Kidney epithelial cell (primary cell): ENCODE data around the gene SCAF8. TPM values are rescaled to one million over a fixed set of nuclear protein-coding genes. Genes with fewer than 3 reads are reported as not detected.
"Not testable (repeated sequence)": the region's sequence is repeated elsewhere in the genome, so short reads cannot be mapped to it uniquely, and the experiment has no call there.

Experiments used
- DNase-seq: peaks from one replicate; pipeline ENCODE4 v3.0.0-alpha.2; 2010; ENCODE audit warnings: low read depth
- H3K27me3 ChIP-seq: 2 replicates; pipeline ENCODE4 v1.6.0; 2011; ENCODE audit warnings: low read length; ENCODE audit not compliant: control insufficient read depth, insufficient read depth
- H3K36me3 ChIP-seq: 2 replicates; pipeline ENCODE4 v1.5.1; 2011; ENCODE audit warnings: low read length; ENCODE audit not compliant: control insufficient read depth, insufficient read depth
- H3K4me3 ChIP-seq: 2 replicates; pipeline ENCODE4 v1.5.1; 2011; ENCODE audit warnings: low read depth, mild to moderate bottlenecking, control low read depth, low read length
- total RNA-seq: library from RNA; depleted of rRNA; stranded (reverse); fragments of >200 nt; gene quantifications from 2 replicates; pipeline ENCODE4 v1.2.3, GENCODE V29; 2015
- TF ChIP-seq, protein P1 (sequence below): IDR thresholded peaks from 2 replicates; pipeline ENCODE4 v1.5.1; 2011; ENCODE audit warnings: mild to moderate bottlenecking, moderate library complexity, low read length, control low read depth, inconsistent platforms; ENCODE audit not compliant: insufficient read depth, poor library complexity, severe bottlenecking

SCAF8 gene
- total RNA-seq, 1 donor from 2014 or later: 40.9 TPM

DNA sequence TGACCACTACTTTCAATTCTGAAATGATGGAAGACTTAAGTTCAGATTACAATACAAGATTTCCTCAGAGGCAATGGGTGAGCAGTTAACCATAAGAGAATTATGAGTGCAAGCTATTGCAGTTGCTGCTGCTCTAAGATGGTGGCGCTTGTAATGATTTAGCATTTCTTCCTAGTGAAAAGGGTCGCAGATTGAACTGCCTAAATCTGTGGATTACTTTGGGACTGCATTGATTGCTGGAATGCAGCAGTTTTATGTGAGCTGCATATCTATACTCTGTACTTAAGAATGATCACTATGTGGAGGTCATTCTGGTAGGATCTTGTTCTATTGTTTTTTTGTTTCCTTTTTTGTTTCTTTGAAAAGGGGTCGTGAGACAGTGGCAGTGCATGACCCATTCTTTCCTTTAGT, 5.3 kb downstream of the SCAF8 start:
- no peak for DNase-seq
- TF ChIP-seq, protein P1, sequence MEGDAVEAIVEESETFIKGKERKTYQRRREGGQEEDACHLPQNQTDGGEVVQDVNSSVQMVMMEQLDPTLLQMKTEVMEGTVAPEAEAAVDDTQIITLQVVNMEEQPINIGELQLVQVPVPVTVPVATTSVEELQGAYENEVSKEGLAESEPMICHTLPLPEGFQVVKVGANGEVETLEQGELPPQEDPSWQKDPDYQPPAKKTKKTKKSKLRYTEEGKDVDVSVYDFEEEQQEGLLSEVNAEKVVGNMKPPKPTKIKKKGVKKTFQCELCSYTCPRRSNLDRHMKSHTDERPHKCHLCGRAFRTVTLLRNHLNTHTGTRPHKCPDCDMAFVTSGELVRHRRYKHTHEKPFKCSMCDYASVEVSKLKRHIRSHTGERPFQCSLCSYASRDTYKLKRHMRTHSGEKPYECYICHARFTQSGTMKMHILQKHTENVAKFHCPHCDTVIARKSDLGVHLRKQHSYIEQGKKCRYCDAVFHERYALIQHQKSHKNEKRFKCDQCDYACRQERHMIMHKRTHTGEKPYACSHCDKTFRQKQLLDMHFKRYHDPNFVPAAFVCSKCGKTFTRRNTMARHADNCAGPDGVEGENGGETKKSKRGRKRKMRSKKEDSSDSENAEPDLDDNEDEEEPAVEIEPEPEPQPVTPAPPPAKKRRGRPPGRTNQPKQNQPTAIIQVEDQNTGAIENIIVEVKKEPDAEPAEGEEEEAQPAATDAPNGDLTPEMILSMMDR: no peak
- Histone ChIP-seq H3K36me3 (no peaks in the 10 kb centered on the region), H3K27me3 (no peaks in the 10 kb centered on the region), H3K4me3 (no peak overlapping the region)

- Histone ChIP-seq H3K36me3 (no peaks in the 10 kb centered on the region), H3K27me3 (no peaks in the 10 kb centered on the region), H3K4me3 (no peak overlapping the region)
- no peak for DNase-seq
- TF ChIP-seq, protein P1: no peak
These were observed 7.4 kb downstream of the SCAF8 start for GRCh38 chr6:154740658-154741057.

- H3K4me3 ChIP-seq: no peak overlapping the region
- H3K27me3 ChIP-seq: no peaks in the 10 kb centered on the region
- DNase-seq: no peak
- H3K36me3 ChIP-seq: no peaks in the 10 kb centered on the region
- TF ChIP-seq, protein P1: no peak
These were observed 9.7 kb downstream of the SCAF8 start for GRCh38 chr6:154742891-154743290.

GRCh38 chr6:154744029-154744745, 11.0 kb downstream of the SCAF8 start:
- DNase-seq, H3K36me3 ChIP-seq, H3K4me3 ChIP-seq, H3K27me3 ChIP-seq: not testable (repeated sequence)

DNA sequence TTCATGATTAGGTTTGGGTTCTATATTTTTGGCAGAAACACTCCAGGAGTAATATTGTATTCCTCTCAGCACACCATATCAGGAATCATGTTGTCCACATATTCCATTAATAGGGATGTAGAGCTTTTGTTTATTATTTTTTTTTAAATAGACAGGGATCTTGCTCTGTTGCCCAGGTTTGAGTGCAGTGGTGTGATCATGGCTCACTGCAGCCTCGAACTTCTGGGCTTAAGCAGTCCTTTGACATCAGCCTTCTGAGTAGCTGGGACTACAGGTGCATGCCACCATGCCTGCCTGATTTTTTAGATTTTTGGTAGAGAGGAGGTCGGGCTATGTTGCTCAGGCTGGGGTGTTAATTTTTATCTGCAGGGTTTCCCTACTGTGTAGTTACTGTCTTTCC, 12.0 kb downstream of the SCAF8 start:
- Histone ChIP-seq H3K27me3 (no peaks in the 10 kb centered on the region), H3K36me3 (no peaks in the 10 kb centered on the region), H3K4me3 (no peak overlapping the region)
- no peak for DNase-seq
- TF ChIP-seq, protein P1: no peak

GRCh38 chr6:154749341-154749740, 16.1 kb downstream of the SCAF8 start:
- TF ChIP-seq, protein P1: no peak
- no peak for DNase-seq
- Histone ChIP-seq H3K4me3 (no peak overlapping the region), H3K36me3 (no peaks in the 10 kb centered on the region), H3K27me3 (no peaks in the 10 kb centered on the region)
